Measurements from ENCODE around the gene CYB561D1.

CYB561D1 gene

DNA sequence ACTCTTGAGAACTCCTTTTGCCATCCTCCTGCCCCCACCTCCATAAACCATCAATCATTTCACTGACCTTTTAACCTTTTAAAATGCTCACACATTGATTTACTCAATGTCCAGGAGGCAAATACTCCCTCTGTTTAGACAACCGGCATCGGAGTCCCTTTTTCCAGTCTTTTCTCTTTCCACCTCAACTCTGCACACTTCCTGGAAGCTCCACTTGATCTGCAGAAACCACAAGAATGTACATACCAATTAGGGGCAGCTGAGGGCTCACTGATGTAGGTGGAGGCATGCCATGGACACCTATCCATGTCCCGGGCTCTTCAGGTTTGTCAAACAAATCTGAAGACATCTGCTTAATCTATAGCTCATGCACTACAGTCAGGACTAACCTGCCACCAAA lies 21.0 kb downstream of the CYB561D1 start:
- no peak overlapping the region for H3K4me3 ChIP-seq (ENCODE audit: low read length in 2 of 2)
- no peak overlapping the region for H3K9ac ChIP-seq (ENCODE audit: low read length in 2 of 2)
- no peaks in the 10 kb centered on the region for H3K9me3 ChIP-seq (ENCODE audit: control insufficient read depth in 2 of 2, low read length in 2 of 2)
- no peaks in the 10 kb centered on the region for H3K36me3 ChIP-seq (ENCODE audit: control insufficient read depth in 2 of 2, insufficient read depth in 2 of 2, low read length in 2 of 2)
- peaks cover 7% of the 10 kb centered on the region for H3K4me1 ChIP-seq (ENCODE audit: control insufficient read depth, insufficient read depth, low read length)
- H3K27me3 ChIP-seq (ENCODE audit: control insufficient read depth in 1 of 2, insufficient read depth in 2 of 2, low read length in 2 of 2): no peaks in the 10 kb centered on the region
- H3K27ac ChIP-seq (ENCODE audit: low read length): no peak overlapping the region

- Histone ChIP-seq H3K27me3 (ENCODE audit: control insufficient read depth in 1 of 2, insufficient read depth in 2 of 2, low read length in 2 of 2) (peaks cover 0 to 2% of the 10 kb centered on the region in 2 donors), H3K27ac (ENCODE audit: low read length) (no peak overlapping the region), H3K9ac (ENCODE audit: low read length in 2 of 2) (no peak overlapping the region), H3K9me3 (ENCODE audit: control insufficient read depth in 2 of 2, low read length in 2 of 2) (no peaks in the 10 kb centered on the region), H3K4me1 (ENCODE audit: control insufficient read depth, insufficient read depth, low read length) (no peaks in the 10 kb centered on the region), H3K36me3 (ENCODE audit: control insufficient read depth in 2 of 2, insufficient read depth in 2 of 2, low read length in 2 of 2) (no peaks in the 10 kb centered on the region), H3K4me3 (ENCODE audit: low read length in 2 of 2) (no peak overlapping the region)
Measured at GRCh38 chr1:109516872-109517271, 23.0 kb downstream of the CYB561D1 start.

GRCh38 chr1:109517337-109517736 lies 23.4 kb downstream of the CYB561D1 start:
- H3K9ac ChIP-seq (ENCODE audit: low read length in 2 of 2): no peak overlapping the region
- H3K4me3 ChIP-seq (ENCODE audit: low read length in 2 of 2): no peak overlapping the region
- no peaks in the 10 kb centered on the region for H3K9me3 ChIP-seq (ENCODE audit: control insufficient read depth in 2 of 2, low read length in 2 of 2)
- no peaks in the 10 kb centered on the region for H3K36me3 ChIP-seq (ENCODE audit: control insufficient read depth in 2 of 2, insufficient read depth in 2 of 2, low read length in 2 of 2)
- no peak overlapping the region for H3K27ac ChIP-seq (ENCODE audit: low read length)
- H3K27me3 ChIP-seq (ENCODE audit: control insufficient read depth in 1 of 2, insufficient read depth in 2 of 2, low read length in 2 of 2): peaks cover 0 to 2% of the 10 kb centered on the region in 2 donors
- H3K4me1 ChIP-seq (ENCODE audit: control insufficient read depth, insufficient read depth, low read length): no peaks in the 10 kb centered on the region

- peaks cover 0 to 4% of the 10 kb centered on the region in 2 donors for H3K27me3 ChIP-seq (ENCODE audit: control insufficient read depth in 1 of 2, insufficient read depth in 2 of 2, low read length in 2 of 2)
- H3K9ac ChIP-seq (ENCODE audit: low read length in 2 of 2): no peak overlapping the region
- H3K4me3 ChIP-seq (ENCODE audit: low read length in 2 of 2): no peak overlapping the region
- H3K9me3 ChIP-seq (ENCODE audit: control insufficient read depth in 2 of 2, low read length in 2 of 2): no peaks in the 10 kb centered on the region
- no peak overlapping the region for H3K27ac ChIP-seq (ENCODE audit: low read length)
- H3K36me3 ChIP-seq (ENCODE audit: control insufficient read depth in 2 of 2, insufficient read depth in 2 of 2, low read length in 2 of 2): no peaks in the 10 kb centered on the region
- no peaks in the 10 kb centered on the region for H3K4me1 ChIP-seq (ENCODE audit: control insufficient read depth, insufficient read depth, low read length)
Measured at GRCh38 chr1:109521002-109521951, 27.4 kb downstream of the CYB561D1 start.

DNA sequence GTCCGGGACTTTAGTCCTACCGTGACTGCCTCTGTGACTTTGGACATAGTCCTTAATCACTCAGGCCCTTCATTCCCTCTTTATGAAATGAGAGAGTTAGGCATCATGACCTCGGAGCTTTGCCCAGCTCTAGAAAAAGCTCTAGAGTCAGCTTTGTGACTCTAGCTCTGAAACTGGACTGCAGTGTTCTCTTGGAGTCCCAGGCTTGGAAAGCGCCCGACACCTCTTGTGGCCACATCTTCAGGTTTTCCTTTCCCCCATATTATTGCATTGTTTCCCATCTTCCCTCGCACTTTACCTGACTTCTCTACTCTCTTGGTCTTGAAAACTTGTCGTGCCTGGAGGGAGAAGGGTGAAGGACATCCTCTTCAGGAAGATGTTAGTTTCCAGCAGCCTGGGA lies 28.1 kb downstream of the CYB561D1 start:
- Histone ChIP-seq H3K27me3 (ENCODE audit: control insufficient read depth in 1 of 2, insufficient read depth in 2 of 2, low read length in 2 of 2) (peaks cover 0 to 4% of the 10 kb centered on the region in 2 donors), H3K27ac (ENCODE audit: low read length) (no peak overlapping the region), H3K9ac (ENCODE audit: low read length in 2 of 2) (no peak overlapping the region)

GRCh38 chr1:109523706-109524105 lies 29.8 kb downstream of the CYB561D1 start:
- H3K36me3 ChIP-seq (ENCODE audit: control insufficient read depth in 2 of 2, insufficient read depth in 2 of 2, low read length in 2 of 2): no peaks in the 10 kb centered on the region
- H3K27me3 ChIP-seq (ENCODE audit: control insufficient read depth in 1 of 2, insufficient read depth in 2 of 2, low read length in 2 of 2): peaks cover 0 to 4% of the 10 kb centered on the region in 2 donors
- H3K4me1 ChIP-seq (ENCODE audit: control insufficient read depth, insufficient read depth, low read length): no peaks in the 10 kb centered on the region
- no peaks in the 10 kb centered on the region for H3K9me3 ChIP-seq (ENCODE audit: control insufficient read depth in 2 of 2, low read length in 2 of 2)
- no peak overlapping the region for H3K27ac ChIP-seq (ENCODE audit: low read length)
- H3K4me3 ChIP-seq (ENCODE audit: low read length in 2 of 2): no peak overlapping the region
- no peak overlapping the region for H3K9ac ChIP-seq (ENCODE audit: low read length in 2 of 2)

More for the DNA sequence above, 28.1 kb downstream of the CYB561D1 start:
- Histone ChIP-seq H3K36me3 (ENCODE audit: control insufficient read depth in 2 of 2, insufficient read depth in 2 of 2, low read length in 2 of 2) (no peaks in the 10 kb centered on the region), H3K4me1 (ENCODE audit: control insufficient read depth, insufficient read depth, low read length) (no peaks in the 10 kb centered on the region), H3K4me3 (ENCODE audit: low read length in 2 of 2) (no peak overlapping the region), H3K9me3 (ENCODE audit: control insufficient read depth in 2 of 2, low read length in 2 of 2) (no peaks in the 10 kb centered on the region)

GRCh38 chr1:109527098-109527811 lies 33.4 kb downstream of the CYB561D1 start:
- no peaks in the 10 kb centered on the region for H3K36me3 ChIP-seq (ENCODE audit: control insufficient read depth in 2 of 2, insufficient read depth in 2 of 2, low read length in 2 of 2)
- H3K4me1 ChIP-seq (ENCODE audit: control insufficient read depth, insufficient read depth, low read length): peaks cover 19% of the 10 kb centered on the region
- no peak overlapping the region for H3K27ac ChIP-seq (ENCODE audit: low read length)
- no peaks in the 10 kb centered on the region for H3K9me3 ChIP-seq (ENCODE audit: control insufficient read depth in 2 of 2, low read length in 2 of 2)
- H3K4me3 ChIP-seq (ENCODE audit: low read length in 2 of 2): no peak overlapping the region
- H3K9ac ChIP-seq (ENCODE audit: low read length in 2 of 2): no peak overlapping the region
- peaks cover 0 to 2% of the 10 kb centered on the region in 2 donors for H3K27me3 ChIP-seq (ENCODE audit: control insufficient read depth in 1 of 2, insufficient read depth in 2 of 2, low read length in 2 of 2)

DNA sequence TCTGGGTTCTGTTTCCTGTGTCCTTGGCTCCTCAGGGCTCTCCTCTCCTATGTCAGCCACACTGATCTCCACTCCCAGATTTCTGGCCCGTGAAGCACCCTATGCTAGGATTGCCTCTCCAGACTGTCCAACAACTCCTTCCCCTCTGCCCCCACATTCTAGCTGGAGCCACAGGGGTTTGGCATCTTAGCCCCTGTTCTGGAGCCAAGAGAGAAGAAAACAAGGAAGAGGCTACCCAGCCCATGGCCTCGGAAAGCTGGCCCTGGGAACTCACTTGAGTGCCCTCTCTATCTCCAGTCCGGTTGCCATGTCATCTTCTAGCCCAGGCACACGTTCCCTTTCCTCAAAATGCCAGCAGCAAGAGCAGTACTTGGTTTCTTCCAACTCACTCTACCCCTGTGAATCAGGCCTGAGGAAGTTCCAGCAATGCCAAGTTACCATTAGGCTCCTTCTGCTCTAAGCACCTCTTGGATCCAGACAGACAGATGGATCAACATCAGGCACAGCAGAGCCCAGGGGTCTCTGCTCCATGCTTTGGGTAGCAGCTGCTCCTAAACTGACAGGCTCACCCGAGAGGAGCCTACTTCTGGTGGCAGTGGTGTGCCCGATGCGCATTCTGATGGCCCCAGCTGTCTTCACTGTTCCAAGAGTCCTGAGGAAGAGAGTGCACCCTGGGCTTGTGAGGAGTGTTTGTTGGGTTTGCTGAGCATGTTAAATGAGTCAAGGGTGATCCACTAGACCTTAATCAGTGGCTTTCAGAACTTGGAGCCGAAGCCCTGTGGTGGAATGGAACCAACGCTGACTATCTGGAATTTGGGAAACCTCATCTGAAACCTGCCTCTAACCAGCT lies 34.2 kb downstream of the CYB561D1 start:
- H3K36me3 ChIP-seq (ENCODE audit: control insufficient read depth in 2 of 2, insufficient read depth in 2 of 2, low read length in 2 of 2): no peaks in the 10 kb centered on the region
- no peak overlapping the region for H3K27ac ChIP-seq (ENCODE audit: low read length)

GRCh38 chr1:109528712-109529111 lies 34.8 kb downstream of the CYB561D1 start:
- Histone ChIP-seq H3K4me1 (ENCODE audit: control insufficient read depth, insufficient read depth, low read length) (peaks cover 24% of the 10 kb centered on the region), H3K27ac (ENCODE audit: low read length) (no peak overlapping the region), H3K9me3 (ENCODE audit: control insufficient read depth in 2 of 2, low read length in 2 of 2) (no peaks in the 10 kb centered on the region), H3K9ac (ENCODE audit: low read length in 2 of 2) (no peak overlapping the region), H3K4me3 (ENCODE audit: low read length in 2 of 2) (no peak overlapping the region), H3K27me3 (ENCODE audit: control insufficient read depth in 1 of 2, insufficient read depth in 2 of 2, low read length in 2 of 2) (peaks cover 0 to 2% of the 10 kb centered on the region in 2 donors), H3K36me3 (ENCODE audit: control insufficient read depth in 2 of 2, insufficient read depth in 2 of 2, low read length in 2 of 2) (no peaks in the 10 kb centered on the region)

More for the DNA sequence above, 34.2 kb downstream of the CYB561D1 start:
- H3K4me3 ChIP-seq (ENCODE audit: low read length in 2 of 2): no peak overlapping the region
- peaks cover 24% of the 10 kb centered on the region for H3K4me1 ChIP-seq (ENCODE audit: control insufficient read depth, insufficient read depth, low read length)
- H3K27me3 ChIP-seq (ENCODE audit: control insufficient read depth in 1 of 2, insufficient read depth in 2 of 2, low read length in 2 of 2): peaks cover 0 to 2% of the 10 kb centered on the region in 2 donors
- no peaks in the 10 kb centered on the region for H3K9me3 ChIP-seq (ENCODE audit: control insufficient read depth in 2 of 2, low read length in 2 of 2)
- no peak overlapping the region for H3K9ac ChIP-seq (ENCODE audit: low read length in 2 of 2)

DNA sequence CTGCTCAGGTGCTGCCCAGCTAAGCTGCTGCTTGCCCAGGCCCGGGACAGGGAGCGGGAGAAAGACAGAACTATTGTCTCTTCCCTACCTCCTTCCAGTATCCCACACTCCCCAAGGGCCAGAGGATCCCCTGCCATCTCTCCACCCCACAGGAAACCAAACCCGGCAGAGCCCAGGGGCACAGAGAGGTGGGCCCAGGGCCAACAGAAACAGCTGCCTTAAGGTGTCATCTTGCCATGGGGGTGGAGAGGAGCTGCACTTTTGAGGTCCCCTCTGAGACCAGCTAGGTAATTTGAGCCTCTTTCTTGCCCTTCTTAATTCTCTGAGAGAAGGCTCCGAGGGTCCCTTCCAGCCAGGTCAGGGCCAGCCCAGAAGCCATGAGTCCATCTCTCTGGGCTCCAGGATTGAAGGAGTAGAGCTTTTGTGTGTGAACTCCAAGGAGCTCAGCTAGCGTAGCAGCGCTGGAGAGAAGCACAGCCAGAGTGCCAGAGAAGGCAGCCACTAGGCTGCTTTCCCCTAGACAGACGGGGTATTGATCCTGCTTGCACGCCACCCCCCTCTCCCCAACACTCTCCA lies 36.1 kb downstream of the CYB561D1 start:
- peaks cover 0 to 2% of the 10 kb centered on the region in 2 donors for H3K27me3 ChIP-seq (ENCODE audit: control insufficient read depth in 1 of 2, insufficient read depth in 2 of 2, low read length in 2 of 2)
- H3K9ac ChIP-seq (ENCODE audit: low read length in 2 of 2): no peak overlapping the region
- no peaks in the 10 kb centered on the region for H3K9me3 ChIP-seq (ENCODE audit: control insufficient read depth in 2 of 2, low read length in 2 of 2)

More for the DNA sequence above, 36.1 kb downstream of the CYB561D1 start:
- H3K4me3 ChIP-seq (ENCODE audit: low read length in 2 of 2): no peak overlapping the region
- no peak overlapping the region for H3K27ac ChIP-seq (ENCODE audit: low read length)
- no peaks in the 10 kb centered on the region for H3K36me3 ChIP-seq (ENCODE audit: control insufficient read depth in 2 of 2, insufficient read depth in 2 of 2, low read length in 2 of 2)
- H3K4me1 ChIP-seq (ENCODE audit: control insufficient read depth, insufficient read depth, low read length): peaks cover 29% of the 10 kb centered on the region
